SJSA1 (cell line): ENCODE data around the gene TSHZ3. TPM values are rescaled to one million over a fixed set of nuclear protein-coding genes. Genes with fewer than 3 reads are reported as not detected.
A peak's percentile ranks its signal among the peaks of the same experiment; 100 is the strongest.

ENCODE experiments used
- DNase-seq, 2 experiments: peaks; one replicate each; pipeline ENCODE4 v3.0.0-alpha.2; 2015 to 2020; ENCODE audit warnings: low spot score in 2 of 2, low read depth in 1 of 2
- H3K27ac ChIP-seq: fragments of 250-450 bp; sonication (Bioruptor Pico); 2 replicates; pipeline ENCODE4 v1.5.1; 2020; ENCODE audit warnings: mild to moderate bottlenecking, moderate library complexity
- H3K27me3 ChIP-seq: fragments of 250-450 bp; sonication (Bioruptor Pico); replicated peaks from 2 replicates; pipeline ENCODE4 v1.5.1; 2020; ENCODE audit warnings: mild to moderate bottlenecking, moderate library complexity
- H3K36me3 ChIP-seq: fragments of 250-450 bp; sonication (Bioruptor Pico); 2 replicates; pipeline ENCODE4 v1.5.1; 2020; ENCODE audit warnings: mild to moderate bottlenecking
- H3K4me1 ChIP-seq: fragments of 250-450 bp; sonication (Bioruptor Pico); replicated peaks from 2 replicates; pipeline ENCODE4 v1.6.1; 2021; ENCODE audit warnings: mild to moderate bottlenecking
- H3K4me3 ChIP-seq: fragments of 250-450 bp; sonication (Bioruptor Pico); 2 replicates; pipeline ENCODE4 v1.5.1; 2020; ENCODE audit warnings: mild to moderate bottlenecking
- H3K9me3 ChIP-seq: fragments of 250-450 bp; sonication (Bioruptor Pico); replicated peaks from 2 replicates; pipeline ENCODE4 v1.5.1; 2020; ENCODE audit warnings: mild to moderate bottlenecking
- total RNA-seq: library from RNA; depleted of rRNA; stranded (reverse); fragments of >200 nt; shearing (Covaris generic); gene quantifications from 2 replicates; pipeline ENCODE4 v1.2.3, GENCODE V29; 2014

TSHZ3 gene
- total RNA-seq, 1 experiment from 2014 or later: 8.3 TPM

- no peak overlapping the region for H3K4me3 ChIP-seq
- no peak overlapping the region for H3K27ac ChIP-seq
- peaks cover 48% of the 10 kb centered on the region for H3K36me3 ChIP-seq
- no peaks in the 10 kb centered on the region for H3K9me3 ChIP-seq
- no peak for DNase-seq
- H3K4me1 ChIP-seq: no peaks in the 10 kb centered on the region
- H3K27me3 ChIP-seq: no peaks in the 10 kb centered on the region
Measured at GRCh38 chr19:31274251-31275067, 74.8 kb downstream of the TSHZ3 start.

- Histone ChIP-seq H3K4me1 (no peaks in the 10 kb centered on the region), H3K27ac (no peak overlapping the region), H3K36me3 (peaks cover 30% of the 10 kb centered on the region), H3K27me3 (no peaks in the 10 kb centered on the region), H3K9me3 (no peaks in the 10 kb centered on the region), H3K4me3 (no peak overlapping the region)
- DNase-seq: no peak
Measured at GRCh38 chr19:31272583-31273106, 76.6 kb downstream of the TSHZ3 start.

- Histone ChIP-seq H3K9me3 (no peaks in the 10 kb centered on the region), H3K27me3 (no peaks in the 10 kb centered on the region), H3K27ac (no peak overlapping the region), H3K4me1 (no peaks in the 10 kb centered on the region), H3K36me3 (peaks cover 18% of the 10 kb centered on the region), H3K4me3 (no peak overlapping the region)
- DNase-seq: no peak
Measured at GRCh38 chr19:31271306-31271911, 77.8 kb downstream of the TSHZ3 start.

GRCh38 chr19:31270897-31271296 is 78.3 kb downstream of the TSHZ3 start:
- no peaks in the 10 kb centered on the region for H3K9me3 ChIP-seq
- no peak overlapping the region for H3K4me3 ChIP-seq
- no peak overlapping the region for H3K27ac ChIP-seq
- peaks cover 14% of the 10 kb centered on the region for H3K36me3 ChIP-seq
- no peak for DNase-seq
- no peaks in the 10 kb centered on the region for H3K27me3 ChIP-seq
- H3K4me1 ChIP-seq: no peaks in the 10 kb centered on the region

GRCh38 chr19:31269425-31270127 is 79.7 kb downstream of the TSHZ3 start:
- Histone ChIP-seq H3K27ac (no peak overlapping the region), H3K4me3 (no peak overlapping the region), H3K36me3 (peaks cover 5% of the 10 kb centered on the region; the same call in 1 of the 2 replicates), H3K9me3 (no peaks in the 10 kb centered on the region), H3K4me1 (no peaks in the 10 kb centered on the region), H3K27me3 (no peaks in the 10 kb centered on the region)
- no peak for DNase-seq

- H3K36me3 ChIP-seq: peaks cover 5% of the 10 kb centered on the region; the same call in 1 of the 2 replicates
- no peaks in the 10 kb centered on the region for H3K4me1 ChIP-seq
- no peaks in the 10 kb centered on the region for H3K9me3 ChIP-seq
- H3K27me3 ChIP-seq: no peaks in the 10 kb centered on the region
- H3K4me3 ChIP-seq: no peak overlapping the region
- H3K27ac ChIP-seq: no peak overlapping the region
- no peak for DNase-seq
Measured at GRCh38 chr19:31268751-31269383, 80.4 kb downstream of the TSHZ3 start.

GRCh38 chr19:31266731-31267130 is 82.5 kb downstream of the TSHZ3 start:
- Histone ChIP-seq H3K27ac (no peak overlapping the region), H3K9me3 (0 out of 2 replicates have a peak, but pooled peaks cover 2% of the 10 kb centered on the region), H3K4me1 (no peaks in the 10 kb centered on the region), H3K4me3 (no peak overlapping the region), H3K36me3 (no peaks in the 10 kb centered on the region), H3K27me3 (no peaks in the 10 kb centered on the region)
- DNase-seq: no peak

GRCh38 chr19:31266196-31266595 is 83.0 kb downstream of the TSHZ3 start:
- Histone ChIP-seq H3K4me3 (no peak overlapping the region), H3K27me3 (no peaks in the 10 kb centered on the region), H3K27ac (no peak overlapping the region), H3K36me3 (no peaks in the 10 kb centered on the region), H3K4me1 (no peaks in the 10 kb centered on the region), H3K9me3 (0 out of 2 replicates have a peak, but pooled peaks cover 2% of the 10 kb centered on the region)
- DNase-seq: no peak

- Histone ChIP-seq H3K9me3 (0 out of 2 replicates have a peak, but pooled peaks cover 2% of the 10 kb centered on the region), H3K4me1 (no peaks in the 10 kb centered on the region), H3K36me3 (no peaks in the 10 kb centered on the region), H3K27ac (no peak overlapping the region), H3K27me3 (no peaks in the 10 kb centered on the region), H3K4me3 (no peak overlapping the region)
- peak in 1 of 2 experiments; percentile 24 for DNase-seq
Measured at GRCh38 chr19:31264041-31264778, 85.0 kb downstream of the TSHZ3 start.

GRCh38 chr19:31263328-31263727 is 85.9 kb downstream of the TSHZ3 start:
- peak in 1 of 2 experiments; percentile 41 for DNase-seq
- no peak overlapping the region for H3K27ac ChIP-seq
- H3K27me3 ChIP-seq: no peaks in the 10 kb centered on the region
- H3K4me3 ChIP-seq: no peak overlapping the region
- H3K4me1 ChIP-seq: no peaks in the 10 kb centered on the region
- H3K9me3 ChIP-seq: 0 out of 2 replicates have a peak, but pooled peaks cover 2% of the 10 kb centered on the region
- H3K36me3 ChIP-seq: no peaks in the 10 kb centered on the region

- no peak for DNase-seq
- Histone ChIP-seq H3K36me3 (no peaks in the 10 kb centered on the region), H3K4me3 (no peak overlapping the region), H3K4me1 (no peaks in the 10 kb centered on the region), H3K27me3 (no peaks in the 10 kb centered on the region), H3K27ac (no peak overlapping the region), H3K9me3 (0 out of 2 replicates have a peak, but pooled peaks cover 2% of the 10 kb centered on the region)
Measured at GRCh38 chr19:31262725-31263191, 86.5 kb downstream of the TSHZ3 start.

- no peak overlapping the region for H3K27ac ChIP-seq
- no peaks in the 10 kb centered on the region for H3K36me3 ChIP-seq
- H3K4me3 ChIP-seq: no peak overlapping the region
Measured at GRCh38 chr19:31261603-31262212, 87.5 kb downstream of the TSHZ3 start.

More at GRCh38 chr19:31261603-31262212, 87.5 kb downstream of the TSHZ3 start:
- no peaks in the 10 kb centered on the region for H3K4me1 ChIP-seq
- DNase-seq: peak in 1 of 2 experiments; percentile 5
- no peaks in the 10 kb centered on the region for H3K27me3 ChIP-seq
- 0 out of 2 replicates have a peak, but pooled peaks cover 2% of the 10 kb centered on the region for H3K9me3 ChIP-seq
